Central memory CD8-positive, alpha-beta T cell (primary cell): ENCODE results near the gene HMCN2.

Source experiments
- ATAC-seq: fragments of 150-1000 bp; cut with Tn5 transposase; replicated peaks from 2 replicates; pipeline ENCODE4 v1.10.0; 2022; ENCODE audit warnings: mild to moderate bottlenecking, moderate FRiP score, moderate number of reproducible peaks; ENCODE audit not compliant: poor library complexity, severe bottlenecking; ENCODE audit errors: extremely low read depth
- DNase-seq, 2 donors: peaks; one replicate each; pipeline ENCODE4 v3.0.0; 2021; ENCODE audit warnings: low spot score in 2 of 2
- H3K27ac Mint-ChIP-seq: one replicate; pipeline ENCODE4 v1.8.0; 2022; ENCODE audit warnings: low read depth, mild to moderate bottlenecking, moderate library complexity, mixed read lengths
- H3K27me3 Mint-ChIP-seq: one replicate; pipeline ENCODE4 v1.8.0; 2022; ENCODE audit warnings: mixed read lengths
- H3K36me3 Mint-ChIP-seq: one replicate; pipeline ENCODE4 v1.8.0; 2022; ENCODE audit warnings: mild to moderate bottlenecking, moderate library complexity, mixed read lengths; ENCODE audit not compliant: insufficient read depth
- H3K4me1 Mint-ChIP-seq: one replicate; pipeline ENCODE4 v1.8.0; 2022; ENCODE audit warnings: mixed read lengths
- H3K4me3 Mint-ChIP-seq: one replicate; pipeline ENCODE4 v1.8.0; 2022; ENCODE audit warnings: mild to moderate bottlenecking, moderate library complexity, mixed read lengths
- H3K9me3 Mint-ChIP-seq: one replicate; pipeline ENCODE4 v1.8.0; 2022; ENCODE audit warnings: mixed read lengths

Gene HMCN2

GRCh38 chr9:130425741-130426466 lies 160.3 kb downstream of the HMCN2 start:
- ATAC-seq (no peak), DNase-seq (no peak)
- no peaks in the 10 kb centered on the region for H3K36me3 Mint-ChIP-seq
- no peaks in the 10 kb centered on the region for H3K9me3 Mint-ChIP-seq
- peaks cover 44% of the 10 kb centered on the region for H3K27me3 Mint-ChIP-seq
- no peak overlapping the region for H3K27ac Mint-ChIP-seq
- no peak overlapping the region for H3K4me3 Mint-ChIP-seq
- no peaks in the 10 kb centered on the region for H3K4me1 Mint-ChIP-seq

GRCh38 chr9:130426467-130426773 lies 160.9 kb downstream of the HMCN2 start:
- no peak for DNase-seq
- ATAC-seq = no peak
- Mint-ChIP-seq H3K9me3 (no peaks in the 10 kb centered on the region), H3K27ac (no peak overlapping the region), H3K4me3 (no peak overlapping the region), H3K36me3 (no peaks in the 10 kb centered on the region), H3K27me3 (peaks cover 44% of the 10 kb centered on the region), H3K4me1 (no peaks in the 10 kb centered on the region)

- H3K9me3 Mint-ChIP-seq = no peaks in the 10 kb centered on the region
- ATAC-seq (no peak), DNase-seq (no peak)
- no peaks in the 10 kb centered on the region for H3K36me3 Mint-ChIP-seq
- H3K27me3 Mint-ChIP-seq = peaks cover 45% of the 10 kb centered on the region
- no peak overlapping the region for H3K27ac Mint-ChIP-seq
- no peak overlapping the region for H3K4me3 Mint-ChIP-seq
- no peaks in the 10 kb centered on the region for H3K4me1 Mint-ChIP-seq
These were observed 161.3 kb downstream of the HMCN2 start for GRCh38 chr9:130426883-130427282.

- Mint-ChIP-seq H3K27me3 (peaks cover 49% of the 10 kb centered on the region), H3K36me3 (no peaks in the 10 kb centered on the region), H3K4me3 (no peak overlapping the region), H3K4me1 (no peaks in the 10 kb centered on the region), H3K27ac (no peak overlapping the region), H3K9me3 (no peaks in the 10 kb centered on the region)
- ATAC-seq = no peak
- DNase-seq = no peak
These were observed 161.8 kb downstream of the HMCN2 start for GRCh38 chr9:130427326-130427725.

GRCh38 chr9:130428086-130428665 lies 162.6 kb downstream of the HMCN2 start:
- ATAC-seq = no peak

GRCh38 chr9:130429381-130429780 lies 163.8 kb downstream of the HMCN2 start:
- ATAC-seq = no peak
- DNase-seq = no peak
- Mint-ChIP-seq H3K4me3 (no peak overlapping the region), H3K4me1 (no peaks in the 10 kb centered on the region), H3K27me3 (peaks cover 69% of the 10 kb centered on the region), H3K9me3 (no peaks in the 10 kb centered on the region), H3K36me3 (no peaks in the 10 kb centered on the region), H3K27ac (no peak overlapping the region)

More at GRCh38 chr9:130428086-130428665, 162.6 kb downstream of the HMCN2 start:
- Mint-ChIP-seq H3K4me1 (no peaks in the 10 kb centered on the region), H3K27me3 (peaks cover 57% of the 10 kb centered on the region), H3K9me3 (no peaks in the 10 kb centered on the region), H3K27ac (no peak overlapping the region), H3K4me3 (no peak overlapping the region), H3K36me3 (no peaks in the 10 kb centered on the region)
- DNase-seq = no peak

- H3K27me3 Mint-ChIP-seq = peaks cover 70% of the 10 kb centered on the region
- H3K4me3 Mint-ChIP-seq = no peak overlapping the region
- no peaks in the 10 kb centered on the region for H3K9me3 Mint-ChIP-seq
- H3K27ac Mint-ChIP-seq = no peak overlapping the region
- DNase-seq = no peak
- no peaks in the 10 kb centered on the region for H3K36me3 Mint-ChIP-seq
- no peaks in the 10 kb centered on the region for H3K4me1 Mint-ChIP-seq
- no peak for ATAC-seq
These were observed 164.3 kb downstream of the HMCN2 start for GRCh38 chr9:130429831-130430230.

GRCh38 chr9:130430232-130430631 lies 164.7 kb downstream of the HMCN2 start:
- Mint-ChIP-seq H3K4me3 (no peak overlapping the region), H3K27me3 (peaks cover 70% of the 10 kb centered on the region), H3K9me3 (no peaks in the 10 kb centered on the region)

GRCh38 chr9:130430734-130431535 lies 165.4 kb downstream of the HMCN2 start:
- H3K27ac Mint-ChIP-seq = no peak overlapping the region
- peaks cover 73% of the 10 kb centered on the region for H3K27me3 Mint-ChIP-seq
- no peaks in the 10 kb centered on the region for H3K36me3 Mint-ChIP-seq
- no peaks in the 10 kb centered on the region for H3K9me3 Mint-ChIP-seq
- H3K4me1 Mint-ChIP-seq = no peaks in the 10 kb centered on the region
- H3K4me3 Mint-ChIP-seq = no peak overlapping the region
- no peak for DNase-seq
- ATAC-seq = no peak

More at GRCh38 chr9:130430232-130430631, 164.7 kb downstream of the HMCN2 start:
- Mint-ChIP-seq H3K36me3 (no peaks in the 10 kb centered on the region), H3K27ac (no peak overlapping the region), H3K4me1 (no peaks in the 10 kb centered on the region)
- DNase-seq = no peak
- ATAC-seq = no peak

- Mint-ChIP-seq H3K27me3 (peaks cover 72% of the 10 kb centered on the region), H3K4me1 (no peaks in the 10 kb centered on the region), H3K27ac (no peak overlapping the region), H3K4me3 (no peak overlapping the region), H3K9me3 (no peaks in the 10 kb centered on the region), H3K36me3 (no peaks in the 10 kb centered on the region)
- ATAC-seq (no peak), DNase-seq (no peak)
These were observed 166.2 kb downstream of the HMCN2 start for GRCh38 chr9:130431536-130432303.

GRCh38 chr9:130432362-130432761 lies 166.8 kb downstream of the HMCN2 start:
- Mint-ChIP-seq H3K9me3 (no peaks in the 10 kb centered on the region), H3K36me3 (no peaks in the 10 kb centered on the region), H3K27ac (no peak overlapping the region), H3K27me3 (peaks cover 72% of the 10 kb centered on the region), H3K4me3 (peak overlapping the region; percentile 20), H3K4me1 (no peaks in the 10 kb centered on the region)
- DNase-seq = no peak
- ATAC-seq = no peak

- Mint-ChIP-seq H3K4me1 (no peaks in the 10 kb centered on the region), H3K4me3 (peak overlapping the region; percentile 20), H3K36me3 (no peaks in the 10 kb centered on the region), H3K27me3 (peaks cover 76% of the 10 kb centered on the region), H3K27ac (no peak overlapping the region), H3K9me3 (no peaks in the 10 kb centered on the region)
- DNase-seq (no peak), ATAC-seq (no peak)
These were observed 167.2 kb downstream of the HMCN2 start for GRCh38 chr9:130432796-130433167.
